GM19351 (cell line): Measurements from ENCODE around the gene SUZ12.
"Not testable (repeated sequence)": the region's sequence is repeated elsewhere in the genome, so short reads cannot be mapped to it uniquely, and the experiment has no call there.

ENCODE experiments used
- ATAC-seq: cut with Tn5 transposase; IDR thresholded peaks from one replicate; pipeline ENCODE4 v1.9.1; 2021; ENCODE audit warnings: mild to moderate bottlenecking, moderate library complexity; ENCODE audit not compliant: unreplicated experiment

SUZ12 gene

DNA sequence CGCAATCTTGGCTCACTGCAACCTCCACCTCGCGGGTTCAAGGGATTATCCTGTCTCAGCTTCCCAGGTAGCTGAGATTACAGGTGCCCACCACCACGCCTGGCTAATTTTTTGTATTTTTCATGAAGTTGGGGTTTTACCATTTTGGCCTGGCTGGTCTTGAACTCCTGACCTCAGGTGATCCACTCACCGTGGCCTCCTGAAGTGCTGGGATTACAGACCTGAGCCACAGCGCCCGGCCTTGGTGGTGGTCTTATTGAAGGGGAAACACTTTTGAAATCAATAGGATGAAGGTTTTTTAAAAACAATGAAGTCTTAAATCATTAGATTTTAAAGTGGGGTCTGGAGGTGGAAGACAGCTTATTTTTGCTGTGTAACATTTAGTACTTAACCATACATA lies 5.6 kb downstream of the SUZ12 start:
- ATAC-seq: not testable (repeated sequence)

DNA sequence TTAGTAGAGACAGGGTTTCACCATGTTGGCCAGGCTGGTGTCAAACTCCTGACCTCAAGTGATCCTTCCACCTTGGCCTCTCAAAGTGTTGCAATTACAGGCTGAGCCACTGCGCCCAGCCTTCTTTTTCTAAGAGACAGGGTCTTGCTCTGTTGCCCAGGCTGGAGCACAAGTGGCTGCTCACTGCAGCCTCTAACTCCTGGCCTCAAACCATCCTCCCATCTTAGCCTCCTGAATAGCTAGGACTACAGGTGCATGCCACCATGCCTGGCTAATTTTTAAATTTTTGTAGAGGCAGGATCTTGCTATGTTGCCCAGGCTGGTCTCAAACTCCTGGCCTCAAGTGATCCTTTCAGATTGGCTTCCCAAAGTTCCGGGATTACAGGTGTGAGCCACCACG lies 15.1 kb downstream of the SUZ12 start:
- not testable (repeated sequence) for ATAC-seq

GRCh38 chr17:31964131-31964530 lies 27.3 kb downstream of the SUZ12 start:
- ATAC-seq: not testable (repeated sequence)

- ATAC-seq: no peak
These were observed 30.8 kb downstream of the SUZ12 start for GRCh38 chr17:31967648-31968047.

GRCh38 chr17:31970416-31970815 lies 33.6 kb downstream of the SUZ12 start:
- not testable (repeated sequence) for ATAC-seq

- not testable (repeated sequence) for ATAC-seq
These were observed 37.7 kb downstream of the SUZ12 start for GRCh38 chr17:31974269-31975071.

DNA sequence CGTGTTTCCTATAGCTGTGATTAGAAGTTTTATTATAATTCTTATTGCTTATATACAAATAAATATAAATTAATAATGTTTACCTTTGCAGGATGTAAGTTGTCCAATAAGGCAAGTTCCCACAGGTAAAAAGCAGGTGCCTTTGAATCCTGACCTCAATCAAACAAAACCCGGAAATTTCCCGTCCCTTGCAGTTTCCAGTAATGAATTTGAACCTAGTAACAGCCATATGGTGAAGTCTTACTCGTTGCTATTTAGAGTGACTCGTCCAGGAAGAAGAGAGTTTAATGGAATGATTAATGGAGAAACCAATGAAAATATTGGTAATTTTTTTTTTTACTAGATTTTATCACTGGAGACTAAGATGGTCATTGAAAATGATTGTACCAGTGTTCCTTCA lies 38.6 kb downstream of the SUZ12 start:
- not testable (repeated sequence) for ATAC-seq

- ATAC-seq: not testable (repeated sequence)
These were observed 55.0 kb downstream of the SUZ12 start for GRCh38 chr17:31991821-31992220.

DNA sequence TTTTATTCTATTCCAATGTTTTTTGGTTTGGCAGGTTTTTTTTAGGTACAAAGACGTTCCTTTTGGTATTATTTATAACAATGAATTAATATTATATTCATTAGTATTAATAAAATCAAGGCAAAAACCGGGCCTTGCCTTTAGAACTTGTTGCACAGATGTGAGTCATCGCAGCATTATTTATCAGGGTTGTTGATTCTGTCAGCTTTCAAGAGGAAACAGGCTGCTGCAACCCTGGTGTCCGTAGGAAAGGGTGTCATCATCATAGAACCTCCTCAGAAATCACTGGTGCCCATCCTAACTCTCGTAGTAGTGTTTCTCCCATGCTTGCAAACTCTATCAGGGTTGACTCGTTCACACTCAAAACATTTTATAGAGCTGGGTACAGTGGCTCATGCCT lies 60.2 kb downstream of the SUZ12 start:
- ATAC-seq: no peak

DNA sequence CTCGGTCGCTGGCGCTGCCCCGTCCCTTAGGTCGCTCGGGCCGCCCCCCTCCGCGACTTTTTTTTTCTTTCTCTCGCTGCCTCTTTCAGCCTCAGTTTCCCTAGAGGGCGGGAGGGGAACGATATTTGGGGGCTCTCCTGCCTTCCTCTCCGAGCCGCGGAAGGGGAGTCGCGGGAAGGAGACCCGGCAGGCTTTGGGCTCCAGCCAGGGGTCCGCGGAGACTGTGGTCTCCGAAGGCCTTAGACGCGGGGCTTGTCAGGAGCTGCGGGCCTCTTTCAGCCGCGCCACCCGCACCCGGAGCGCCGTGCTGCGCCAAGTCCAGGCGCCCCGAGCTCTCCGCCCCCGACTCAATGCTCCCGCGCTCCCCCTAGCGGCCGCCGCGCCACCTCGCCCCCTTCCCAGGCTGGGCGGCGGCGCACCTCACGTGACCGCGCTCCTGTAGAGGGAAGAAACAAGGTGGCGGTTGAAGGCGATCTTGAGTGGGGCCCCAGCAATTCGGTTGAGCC lies 70.2 kb downstream of the SUZ12 start, which contains the start of gene LRRC37B:
Gene LRRC37B, plus strand, starts transcription at position 427 of the 506 bp plus-strand sequence. CDS start 14,010 bp downstream, outside the sequence.
- peak; percentile 84 for ATAC-seq

GRCh38 chr17:32007463-32008298 lies 70.9 kb downstream of the SUZ12 start:
- peak; percentile 45 for ATAC-seq

DNA sequence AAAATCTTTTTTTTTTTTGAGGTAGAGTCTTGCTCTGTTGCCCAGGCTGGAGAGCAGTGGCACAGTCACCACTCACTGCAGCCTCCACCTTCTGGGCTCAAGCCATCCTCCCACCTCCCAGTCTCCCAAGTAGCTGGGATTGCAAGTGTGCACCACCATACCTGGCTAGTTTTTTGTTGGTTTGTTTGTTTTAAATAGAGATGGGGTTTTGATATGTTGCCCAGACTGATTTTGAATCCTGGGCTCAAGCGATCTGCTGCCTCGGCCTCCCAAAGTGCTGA lies 72.4 kb downstream of the SUZ12 start:
- no peak for ATAC-seq

DNA sequence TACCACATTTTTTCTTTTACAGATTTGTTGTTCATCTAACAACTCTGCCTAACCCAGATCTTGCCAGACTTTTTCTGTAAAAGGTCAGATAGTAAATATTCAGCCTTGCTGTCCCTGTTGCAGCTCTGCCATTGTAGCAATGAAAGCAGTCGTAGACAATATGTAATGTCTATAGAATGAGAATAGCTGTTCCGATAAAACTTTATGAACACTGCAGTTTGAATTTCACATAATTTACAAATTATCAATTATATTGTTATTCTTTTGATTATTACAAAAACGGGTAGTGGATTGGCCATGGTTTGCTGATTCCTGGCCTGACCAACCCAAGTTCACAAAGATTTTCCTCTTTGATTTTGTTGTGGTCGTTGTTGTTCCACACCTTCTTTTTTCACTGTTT lies 73.3 kb downstream of the SUZ12 start:
- no peak for ATAC-seq

GRCh38 chr17:32015245-32016013 lies 78.6 kb downstream of the SUZ12 start:
- no peak for ATAC-seq

GRCh38 chr17:32016231-32016630 lies 79.4 kb downstream of the SUZ12 start:
- ATAC-seq: no peak

GRCh38 chr17:32019228-32019627 lies 82.4 kb downstream of the SUZ12 start:
- ATAC-seq: no peak

DNA sequence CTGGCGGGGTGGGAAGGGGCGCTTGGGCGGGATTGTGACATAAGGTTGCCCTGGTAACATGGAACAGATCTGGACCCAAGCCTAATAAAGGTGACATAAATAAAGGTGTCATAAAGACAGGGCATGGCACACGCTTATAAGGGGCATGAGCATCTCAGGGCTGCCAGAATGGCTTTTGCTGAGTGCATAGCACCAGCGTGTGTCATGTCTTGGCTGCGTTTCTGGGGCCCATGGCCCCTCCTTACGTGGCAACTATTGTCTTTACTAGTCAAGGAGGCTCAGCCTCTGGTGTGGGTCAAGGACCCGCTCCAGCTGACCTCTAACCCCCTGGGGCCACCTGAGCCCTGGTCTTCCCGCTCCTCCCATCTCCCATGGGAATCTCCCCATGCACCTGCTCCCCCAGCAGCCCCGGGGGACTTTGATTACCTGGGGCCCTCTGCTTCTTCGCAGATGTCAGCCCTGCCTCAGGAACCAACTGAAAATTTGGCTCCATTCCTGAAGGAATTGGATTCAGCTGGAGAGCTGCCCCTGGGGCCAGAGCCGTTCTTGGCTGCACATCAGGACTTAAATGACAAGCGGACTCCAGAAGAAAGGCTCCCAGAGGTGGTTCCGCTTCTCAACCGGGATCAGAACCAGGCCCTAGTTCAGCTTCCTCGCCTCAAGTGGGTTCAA lies 84.3 kb downstream of the SUZ12 start:
- ATAC-seq: no peak

GRCh38 chr17:32021615-32021955 lies 84.8 kb downstream of the SUZ12 start:
- ATAC-seq: no peak

DNA sequence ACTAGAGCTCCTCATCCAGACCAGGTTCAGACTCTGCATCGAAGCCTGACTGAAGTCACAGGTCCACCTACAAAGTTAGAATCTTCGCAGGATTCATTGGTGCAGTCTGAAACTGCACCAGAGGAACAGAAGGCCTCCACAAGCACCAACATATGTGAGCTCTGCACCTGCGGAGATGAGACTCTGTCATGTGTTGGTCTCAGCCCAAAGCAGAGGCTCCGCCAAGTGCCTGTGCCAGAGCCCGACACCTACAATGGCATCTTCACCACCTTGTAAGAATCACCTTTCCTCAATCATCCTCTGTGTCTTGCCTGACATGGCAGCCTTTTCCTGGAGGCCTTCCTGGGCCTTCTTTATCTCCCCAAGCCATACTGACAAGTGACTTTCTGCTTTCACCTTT lies 85.7 kb downstream of the SUZ12 start:
- not testable (repeated sequence) for ATAC-seq

- ATAC-seq: not testable (repeated sequence)
These were observed 90.5 kb downstream of the SUZ12 start for GRCh38 chr17:32027271-32027670.

DNA sequence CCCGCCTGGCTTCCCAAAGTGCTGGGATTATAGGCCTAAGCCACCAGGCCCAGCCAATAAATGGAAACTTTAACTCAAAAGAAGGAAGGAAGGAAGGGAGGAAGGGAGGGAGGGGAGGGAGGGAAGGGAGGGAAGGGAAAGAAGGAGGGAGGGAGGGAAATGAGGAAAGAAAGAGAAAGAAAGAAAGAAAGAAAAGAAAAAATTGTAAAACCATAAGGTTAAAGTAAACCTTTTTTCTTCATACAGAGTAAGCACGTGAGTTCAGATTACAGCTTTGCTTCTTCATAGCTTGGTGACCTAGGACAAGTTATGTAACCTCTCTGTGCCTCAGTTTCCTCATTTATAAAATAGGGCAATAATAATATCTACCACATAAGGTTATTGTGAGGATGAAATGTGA lies 96.4 kb downstream of the SUZ12 start:
- no peak for ATAC-seq
